Neural crest cell (in vitro differentiated cells): Measurements from ENCODE around the gene CASD1. TPM values are rescaled to one million over a fixed set of nuclear protein-coding genes. Genes with fewer than 3 reads are reported as not detected.

ENCODE experiments used
- DNase-seq: peaks from one replicate; pipeline ENCODE4 v3.0.0; 2021; ENCODE audit warnings: low read depth, mixed read lengths, low spot score
- H3K27ac Mint-ChIP-seq: one replicate; pipeline ENCODE4 v1.8.0; 2021; ENCODE audit warnings: mild to moderate bottlenecking, mixed read lengths; ENCODE audit not compliant: unreplicated experiment
- H3K27me3 Mint-ChIP-seq: 2 replicates; pipeline ENCODE4 v1.8.0; 2021; ENCODE audit warnings: low read depth, mild to moderate bottlenecking, mixed read lengths
- H3K36me3 Mint-ChIP-seq: 2 replicates; pipeline ENCODE4 v1.8.0; 2021; ENCODE audit warnings: low read depth, mild to moderate bottlenecking, mixed read lengths
- H3K4me1 Mint-ChIP-seq: 2 replicates; pipeline ENCODE4 v1.8.0; 2021; ENCODE audit warnings: mixed read lengths
- H3K4me3 Mint-ChIP-seq: one replicate; pipeline ENCODE4 v1.8.0; 2021; ENCODE audit warnings: mild to moderate bottlenecking, mixed read lengths
- H3K9me3 Mint-ChIP-seq: 2 replicates; pipeline ENCODE4 v1.8.0; 2021; ENCODE audit warnings: mixed read lengths
- CTCF ChIP-seq: fragments of 200-600 bp; sonication (generic); conservative IDR thresholded peaks from 2 replicates; pipeline ENCODE4 v1.5.0; 2021; ENCODE audit warnings: antibody characterized with exemption, mild to moderate bottlenecking
- total RNA-seq: library from RNA; stranded (reverse); gene quantifications from 2 replicates; pipeline ENCODE4 v1.2.1, GENCODE V29; 2021

Gene CASD1
- total RNA-seq, 1 donor from 2014 or later = 40.2 TPM

- no peak for TF ChIP-seq CTCF
- no peaks in the 10 kb centered on the region for H3K27me3 Mint-ChIP-seq
Observed at GRCh38 chr7:94491410-94491809, 18.2 kb upstream of the CASD1 start.

GRCh38 chr7:94492601-94493000, 17.0 kb upstream of the CASD1 start:
- no peaks in the 10 kb centered on the region for H3K4me1 Mint-ChIP-seq
- H3K36me3 Mint-ChIP-seq = no peaks in the 10 kb centered on the region
- peaks cover 12% of the 10 kb centered on the region for H3K9me3 Mint-ChIP-seq
- no peak overlapping the region for H3K27ac Mint-ChIP-seq
- no peak for DNase-seq
- no peak overlapping the region for H3K4me3 Mint-ChIP-seq
- no peaks in the 10 kb centered on the region for H3K27me3 Mint-ChIP-seq
- no peak for TF ChIP-seq CTCF

More at GRCh38 chr7:94491410-94491809, 18.2 kb upstream of the CASD1 start:
- peaks cover 12% of the 10 kb centered on the region for H3K9me3 Mint-ChIP-seq
- no peaks in the 10 kb centered on the region for H3K36me3 Mint-ChIP-seq
- no peak for DNase-seq
- no peak overlapping the region for H3K4me3 Mint-ChIP-seq
- H3K4me1 Mint-ChIP-seq = no peaks in the 10 kb centered on the region
- no peak overlapping the region for H3K27ac Mint-ChIP-seq

- no peaks in the 10 kb centered on the region for H3K36me3 Mint-ChIP-seq
- no peak for DNase-seq
- no peak overlapping the region for H3K4me3 Mint-ChIP-seq
- peaks cover 4% of the 10 kb centered on the region for H3K9me3 Mint-ChIP-seq
- no peak overlapping the region for H3K27ac Mint-ChIP-seq
- TF ChIP-seq CTCF = no peak
- H3K4me1 Mint-ChIP-seq = no peaks in the 10 kb centered on the region
- no peaks in the 10 kb centered on the region for H3K27me3 Mint-ChIP-seq
Observed at GRCh38 chr7:94497874-94498670, 11.5 kb upstream of the CASD1 start.

GRCh38 chr7:94498918-94499317, 10.7 kb upstream of the CASD1 start:
- no peak overlapping the region for H3K27ac Mint-ChIP-seq
- DNase-seq = no peak
- no peak for TF ChIP-seq CTCF
- no peaks in the 10 kb centered on the region for H3K4me1 Mint-ChIP-seq
- H3K27me3 Mint-ChIP-seq = no peaks in the 10 kb centered on the region
- no peaks in the 10 kb centered on the region for H3K36me3 Mint-ChIP-seq
- no peak overlapping the region for H3K4me3 Mint-ChIP-seq
- H3K9me3 Mint-ChIP-seq = peaks cover 4% of the 10 kb centered on the region

GRCh38 chr7:94507462-94507861, 2.1 kb upstream of the CASD1 start:
- no peak for TF ChIP-seq CTCF
- no peak for DNase-seq
- Mint-ChIP-seq H3K36me3 (no peaks in the 10 kb centered on the region), H3K4me3 (no peak overlapping the region), H3K9me3 (no peaks in the 10 kb centered on the region), H3K27ac (no peak overlapping the region), H3K27me3 (no peaks in the 10 kb centered on the region), H3K4me1 (peaks cover 27% of the 10 kb centered on the region)
